HT1080 (cell line): ENCODE results near the gene CD300E. TPM values are rescaled to one million over a fixed set of nuclear protein-coding genes. Genes with fewer than 3 reads are reported as not detected.
"Not testable (repeated sequence)": the region's sequence is repeated elsewhere in the genome, so short reads cannot be mapped to it uniquely, and the experiment has no call there.

Source experiments
- DNase-seq: peaks from one replicate; pipeline ENCODE4 v3.0.0-alpha.2; 2015; ENCODE audit warnings: low read depth
- total RNA-seq: library from RNA; depleted of rRNA; stranded (reverse); fragments of >200 nt; shearing (Covaris generic); gene quantifications from 2 replicates; pipeline ENCODE4 v1.2.3, GENCODE V29; 2014

Gene CD300E
- total RNA-seq, 1 experiment from 2014 or later, result not detected

DNA sequence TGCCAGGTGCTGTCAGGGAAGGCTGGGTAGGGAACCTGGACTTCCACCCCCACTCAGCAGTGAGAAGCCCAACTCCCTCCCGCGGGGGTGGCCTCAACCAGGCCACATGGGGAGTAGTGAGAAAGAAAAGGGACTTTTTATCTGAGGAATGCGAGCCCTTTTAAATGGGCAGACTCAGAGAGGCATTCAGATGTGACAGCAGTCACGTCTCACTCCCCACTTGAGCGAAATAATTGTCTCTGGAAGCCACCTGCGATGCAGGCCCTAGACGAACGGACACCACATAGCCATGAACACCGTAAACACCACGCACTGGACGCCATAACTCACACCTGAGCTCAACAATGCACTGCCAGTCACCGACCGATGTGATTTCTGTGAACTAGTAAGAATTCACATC lies 11.9 kb upstream of the CD300E start:
- no peak for DNase-seq

DNA sequence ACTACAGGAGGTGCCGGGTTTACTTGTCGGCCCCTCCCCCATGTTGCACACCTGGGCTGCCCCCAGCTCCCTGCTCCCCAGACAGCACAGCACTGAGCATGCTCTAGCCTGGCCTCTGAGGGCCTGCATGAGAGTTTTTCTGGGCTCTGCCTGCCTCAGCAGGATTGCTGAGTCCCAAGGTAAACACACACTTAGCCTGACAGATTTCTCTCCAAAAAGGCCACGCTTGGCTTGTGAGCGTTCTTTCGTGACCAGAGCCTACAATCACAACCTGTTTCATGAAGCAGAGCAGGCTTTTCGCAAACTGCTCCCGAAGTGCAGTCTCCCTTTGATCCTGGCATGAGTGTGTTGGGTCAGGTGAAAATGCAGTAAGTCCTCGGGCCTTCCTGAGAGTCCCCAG lies 9.8 kb upstream of the CD300E start:
- DNase-seq, result no peak

DNA sequence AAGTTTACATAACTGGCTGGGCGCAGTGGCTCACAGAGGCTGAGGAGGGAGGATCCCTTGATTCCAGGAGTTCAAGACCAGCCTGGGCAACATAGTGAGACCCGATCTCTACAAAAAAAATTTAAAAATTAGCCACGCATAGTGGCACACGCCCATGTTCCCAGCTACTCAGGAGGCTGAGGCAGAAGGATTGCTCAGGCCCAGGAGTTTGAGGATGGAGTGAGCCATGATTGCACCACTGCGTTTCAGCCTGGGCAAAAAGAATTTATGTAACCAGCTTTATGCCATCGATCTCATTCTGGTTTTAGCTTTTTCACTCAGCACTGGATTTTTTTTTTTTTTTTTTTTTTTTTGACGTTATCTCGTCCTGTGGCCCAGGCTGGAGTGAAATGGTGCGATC lies 9.1 kb upstream of the CD300E start:
- DNase-seq, result no peak

DNA sequence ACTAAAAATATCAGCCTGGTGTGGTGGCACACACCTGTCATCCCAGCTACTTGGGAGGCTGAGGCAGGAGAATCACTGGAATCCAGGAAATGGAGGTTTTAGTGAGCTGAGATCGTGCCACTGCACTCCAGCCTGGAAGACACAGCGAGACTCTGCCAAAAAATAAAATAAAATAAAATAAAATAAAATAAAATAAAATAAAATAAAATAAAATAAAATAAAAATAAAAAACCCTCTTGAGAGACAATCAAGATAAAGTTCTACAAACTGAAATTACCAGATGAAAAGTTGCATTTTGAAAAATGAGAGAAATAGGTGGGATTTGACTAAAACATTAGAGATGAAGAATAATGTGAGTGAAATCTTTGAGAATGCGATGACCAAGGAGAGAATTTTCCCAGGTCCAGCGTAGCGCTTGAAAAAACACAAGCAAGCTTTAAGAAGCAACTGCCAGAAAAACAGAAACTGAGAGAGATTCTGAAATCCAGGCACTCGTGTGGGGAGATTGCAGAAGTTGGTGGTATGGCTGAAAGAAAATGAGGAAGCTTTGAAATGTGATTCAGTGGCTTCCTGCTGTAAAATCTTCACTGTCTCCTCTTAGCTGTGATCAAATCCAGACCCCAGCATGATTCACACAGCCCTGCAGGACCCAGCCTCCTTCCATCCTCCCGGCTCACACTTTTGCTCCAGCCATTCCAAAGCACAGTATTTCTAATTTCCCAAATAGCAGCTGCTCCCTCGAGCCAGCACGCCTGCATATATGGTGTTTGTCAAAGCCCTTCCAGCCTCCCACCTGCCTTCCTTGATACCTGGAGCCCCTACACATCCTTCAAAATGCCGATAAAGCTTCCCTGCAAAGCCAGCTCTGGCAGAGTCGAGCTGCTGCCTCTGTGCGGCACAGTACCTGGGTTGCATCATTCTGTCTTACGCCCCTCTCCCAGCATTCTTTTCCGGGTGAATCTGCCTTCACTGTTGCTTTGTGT lies 8.2 kb upstream of the CD300E start:
- peak; percentile 7 for DNase-seq

DNA sequence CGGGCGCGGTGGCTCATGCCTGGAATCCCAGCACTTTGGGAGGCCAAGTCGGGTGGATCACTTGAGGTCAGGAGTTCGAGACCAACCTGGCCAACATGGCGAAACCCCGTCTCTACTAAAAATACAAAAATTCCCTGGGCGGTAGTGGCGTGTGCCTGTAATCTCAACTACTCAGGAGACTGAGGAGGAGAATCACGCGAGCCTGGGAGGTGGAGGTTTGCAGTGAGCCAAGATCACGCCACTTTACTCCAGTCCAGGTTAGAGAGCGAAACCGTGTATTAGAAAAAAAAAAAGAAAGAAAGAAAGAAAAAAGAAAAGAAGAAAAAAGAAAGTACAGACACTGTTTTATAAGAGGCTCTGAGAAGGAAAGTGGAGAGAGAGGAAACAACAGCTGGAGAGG lies 6.7 kb upstream of the CD300E start:
- DNase-seq, result not testable (repeated sequence)

DNA sequence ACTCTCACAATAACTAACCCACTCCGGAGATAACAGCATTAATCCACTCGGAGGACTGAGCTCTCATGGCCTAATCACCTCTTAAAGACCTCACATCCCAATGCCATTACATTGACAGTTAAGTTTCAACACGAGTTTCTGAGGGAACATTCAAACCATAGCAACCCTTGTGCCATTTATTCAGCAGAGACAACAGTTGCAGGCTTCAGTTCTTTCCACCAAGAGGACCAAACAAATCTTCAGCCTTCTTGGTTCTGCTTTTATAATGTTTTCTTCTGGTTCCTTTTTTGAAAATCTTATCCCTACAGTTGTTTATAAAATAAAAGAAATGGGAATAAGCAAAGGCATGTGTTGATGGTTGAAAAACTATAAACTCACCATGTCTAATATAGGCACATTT lies 2.1 kb upstream of the CD300E start:
- no peak for DNase-seq

DNA sequence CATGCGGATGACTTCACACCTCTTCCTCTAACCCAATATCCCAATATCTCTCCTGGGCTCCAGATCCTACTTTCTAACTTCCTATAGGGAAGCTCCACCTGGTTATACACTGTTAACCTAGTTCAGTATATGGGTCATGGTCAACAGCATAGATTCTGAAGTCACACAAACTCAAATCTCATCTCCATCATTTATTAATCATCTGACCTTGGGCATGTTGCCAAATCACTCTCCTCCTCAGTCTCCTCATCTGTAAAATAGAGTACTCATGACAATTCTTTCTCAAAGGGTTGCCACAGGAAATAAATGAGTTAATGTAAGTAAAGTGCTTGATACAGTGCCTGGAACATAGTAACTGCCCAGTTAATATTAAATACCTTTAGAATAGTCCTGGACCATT lies 593 bp upstream of the CD300E start:
- no peak for DNase-seq

DNA sequence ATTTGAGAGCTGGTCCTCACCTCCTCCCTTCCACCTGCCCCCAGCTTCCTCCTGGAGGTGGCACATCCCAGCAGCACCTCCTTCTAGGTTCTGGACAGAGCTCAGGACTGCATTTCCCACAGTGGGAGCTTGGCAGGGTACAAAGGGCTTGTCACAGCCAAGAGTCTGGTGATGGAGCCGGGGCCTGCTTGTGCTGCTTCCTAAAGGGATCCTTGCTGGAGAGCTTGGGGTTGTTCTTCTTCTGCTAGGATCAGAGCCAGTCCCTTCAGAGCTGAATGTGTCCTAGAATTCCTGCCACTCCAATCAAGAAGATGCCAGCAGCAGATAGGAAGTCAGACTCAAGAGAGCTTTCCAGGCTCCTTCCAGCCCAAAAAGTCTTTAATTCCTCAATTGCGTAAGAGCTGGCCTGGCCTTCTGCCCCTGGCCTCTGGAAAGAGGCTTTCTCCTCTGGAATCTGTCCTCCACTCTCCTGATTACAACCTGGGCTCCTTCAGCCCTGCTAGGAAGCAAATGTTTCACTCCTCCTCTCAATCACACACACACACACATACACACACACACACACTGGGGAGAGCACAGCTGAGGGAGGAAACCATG lies 4.4 kb downstream of the CD300E start:
- no peak for DNase-seq

DNA sequence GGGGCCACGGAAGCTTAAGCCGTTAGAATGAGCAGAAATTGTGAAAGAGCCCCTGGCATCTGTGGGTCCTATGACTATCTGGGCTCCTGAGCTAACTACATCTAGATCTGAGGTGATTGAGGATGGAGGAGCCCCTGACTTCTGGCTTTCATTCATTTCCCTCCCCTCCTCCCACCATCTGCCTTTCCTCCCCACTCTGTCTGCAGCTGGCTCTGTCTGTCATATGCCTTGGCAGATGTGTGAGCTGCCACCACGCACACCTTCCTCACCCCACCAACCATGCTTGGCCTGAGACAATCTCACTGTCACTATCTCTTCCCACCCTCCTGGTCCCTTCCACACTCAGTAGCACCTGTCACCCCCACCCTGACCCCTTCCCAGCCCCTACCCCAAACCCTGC lies 5.1 kb downstream of the CD300E start:
- no peak for DNase-seq

DNA sequence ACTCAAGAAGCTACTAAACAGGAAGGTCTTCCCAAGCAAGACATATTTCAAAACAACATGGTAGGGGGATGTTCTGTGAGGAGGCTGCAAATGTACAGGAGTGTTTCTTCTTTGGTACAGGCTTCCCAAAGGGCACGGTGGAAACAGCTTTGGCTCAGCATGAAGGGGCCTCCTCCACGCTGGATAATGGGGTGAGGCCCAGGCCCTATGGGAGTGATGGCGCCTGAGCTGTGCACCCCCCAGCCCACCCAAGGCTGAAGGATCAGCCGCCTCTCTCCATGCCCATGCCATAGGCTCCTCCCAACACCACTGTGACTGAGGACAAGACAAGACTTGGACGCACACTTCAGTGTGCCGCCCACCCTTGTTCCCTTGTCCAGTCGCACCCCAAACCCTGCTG lies 6.8 kb downstream of the CD300E start:
- no peak for DNase-seq

DNA sequence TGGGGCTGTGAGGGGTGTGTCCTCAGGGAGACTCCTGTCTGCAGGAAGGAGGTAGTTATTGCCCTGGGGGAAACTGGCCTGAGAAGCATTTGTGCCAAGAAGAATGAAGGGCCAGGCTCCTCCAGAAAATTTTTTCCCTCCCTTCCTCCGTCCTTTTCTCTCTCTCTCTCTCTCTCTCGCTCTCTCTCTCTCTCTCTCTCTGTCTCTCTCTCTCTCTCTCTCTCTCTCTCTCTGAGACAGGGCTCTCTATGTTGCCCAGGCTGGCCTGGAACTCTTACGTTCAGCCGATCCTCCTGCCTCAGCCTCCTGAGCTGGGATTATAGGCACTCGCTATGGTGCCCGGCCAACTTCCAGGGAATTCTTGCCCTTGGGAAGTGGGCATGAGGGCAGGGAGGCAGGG lies 11.5 kb downstream of the CD300E start:
- no peak for DNase-seq

DNA sequence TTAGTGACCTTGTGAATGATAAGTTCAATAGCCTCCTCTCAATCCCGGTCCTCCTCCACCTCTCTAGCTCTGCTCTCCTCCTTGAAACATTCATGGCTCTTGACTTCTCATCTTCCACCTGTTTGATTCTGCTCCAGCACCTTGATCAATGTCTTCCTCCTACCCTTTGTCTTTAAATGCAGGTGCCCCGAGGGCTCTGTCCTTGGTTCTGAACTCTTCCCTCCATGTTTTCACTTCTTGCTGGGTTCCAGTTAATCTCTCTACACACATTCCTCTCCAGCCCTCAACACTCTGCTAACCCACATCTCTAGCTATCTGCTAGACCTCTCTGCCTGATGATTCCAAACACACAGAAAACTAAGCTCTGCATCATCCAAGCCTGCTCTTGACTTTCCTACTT lies 13.4 kb downstream of the CD300E start:
- no peak for DNase-seq

DNA sequence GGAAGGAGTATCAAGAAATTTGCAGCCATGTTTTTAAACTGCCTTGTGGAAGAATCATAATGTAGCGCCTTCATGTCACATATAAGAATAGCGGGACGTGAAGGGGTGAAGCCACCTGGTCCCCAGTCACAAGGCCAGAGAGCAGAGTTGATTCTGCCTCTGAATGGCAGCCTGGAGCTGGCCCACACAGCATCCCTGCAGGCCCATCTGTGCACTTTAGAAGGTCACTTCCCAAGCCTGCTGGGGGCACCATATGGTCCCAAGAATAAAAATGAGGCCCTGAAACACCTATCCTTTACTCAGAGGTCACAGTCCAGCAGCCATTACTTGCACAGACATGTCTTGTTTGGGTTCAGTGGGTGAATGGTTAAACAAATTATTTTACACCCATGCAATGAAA lies 15.0 kb downstream of the CD300E start:
- no peak for DNase-seq

DNA sequence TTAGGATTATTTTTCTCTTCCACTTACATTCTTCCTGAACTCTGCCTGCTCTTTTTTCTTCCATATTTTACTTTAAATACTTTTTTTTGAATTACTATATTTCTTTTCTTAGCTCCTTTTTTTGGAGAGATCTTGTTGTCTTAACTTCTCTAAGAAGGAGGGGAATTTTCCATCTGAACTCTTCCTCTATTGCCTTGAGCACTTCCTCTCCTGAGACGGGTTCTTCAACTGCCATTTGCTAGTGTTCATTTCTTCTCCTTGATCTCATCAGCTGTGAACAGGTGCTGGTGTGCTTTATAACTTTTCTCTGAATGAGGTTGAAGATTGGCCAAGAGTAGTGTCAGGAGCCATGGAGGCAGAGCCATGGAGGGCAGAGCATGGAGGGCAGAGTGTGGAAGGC lies 16.3 kb downstream of the CD300E start:
- DNase-seq, result no peak

DNA sequence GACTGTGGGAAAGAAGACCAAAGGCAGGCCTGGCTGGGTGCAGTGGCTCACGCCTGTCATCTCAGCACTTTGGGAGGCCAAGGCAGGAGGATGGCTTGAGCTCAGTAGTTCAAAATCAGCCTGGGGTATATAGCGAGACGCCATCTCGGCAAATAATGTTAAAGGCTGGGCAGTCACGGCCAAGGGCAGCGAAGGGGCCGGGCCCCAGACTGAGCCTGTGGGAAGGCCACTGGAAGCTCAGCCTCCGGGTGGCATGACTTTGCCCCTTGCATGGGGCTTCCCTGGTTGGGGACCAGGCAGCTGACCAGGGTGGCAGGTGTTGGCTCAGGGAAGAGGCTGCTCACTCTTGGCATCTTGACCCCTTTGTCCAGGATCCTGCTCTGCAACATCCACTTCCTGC lies 17.5 kb downstream of the CD300E start:
- no peak for DNase-seq

DNA sequence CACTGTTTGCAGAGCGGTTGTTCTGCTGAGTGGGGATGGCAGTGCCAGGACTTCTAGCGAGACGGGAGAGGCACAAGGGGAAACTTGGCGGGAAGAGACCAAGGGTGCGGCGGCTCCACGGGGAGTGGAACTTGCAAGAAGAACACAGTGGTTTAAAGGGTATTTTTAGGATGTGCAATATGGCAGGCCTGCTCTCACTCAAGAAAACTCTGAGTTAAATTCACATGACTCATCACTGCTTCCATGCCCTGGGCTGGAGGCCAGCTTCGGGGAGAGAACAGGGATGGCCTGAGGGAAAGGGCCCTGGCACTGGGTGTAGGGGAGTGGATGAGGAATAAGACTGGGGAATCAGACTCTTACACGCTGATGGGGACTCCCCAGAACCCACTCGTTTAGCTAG lies 18.2 kb downstream of the CD300E start:
- DNase-seq, result peak; percentile 51

DNA sequence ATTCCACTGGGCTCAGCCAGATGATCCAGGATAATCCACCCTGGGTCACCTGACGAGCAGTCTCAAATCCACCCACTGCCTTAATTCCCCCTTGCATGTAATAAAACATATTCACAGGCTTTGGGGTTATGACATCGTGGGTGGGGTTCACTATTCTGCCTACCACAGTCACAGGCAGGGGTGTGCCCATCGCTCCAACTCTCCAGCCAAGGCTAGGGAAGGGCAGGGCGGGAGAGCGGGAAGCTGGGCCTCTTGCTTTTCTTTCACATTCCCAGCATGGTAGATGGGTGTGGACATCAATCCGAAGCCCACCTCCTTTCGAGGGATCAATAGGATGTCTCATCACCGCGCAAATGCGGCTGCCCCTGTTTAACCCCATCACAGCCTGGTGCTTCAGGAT lies 18.8 kb downstream of the CD300E start:
- DNase-seq, result no peak

DNA sequence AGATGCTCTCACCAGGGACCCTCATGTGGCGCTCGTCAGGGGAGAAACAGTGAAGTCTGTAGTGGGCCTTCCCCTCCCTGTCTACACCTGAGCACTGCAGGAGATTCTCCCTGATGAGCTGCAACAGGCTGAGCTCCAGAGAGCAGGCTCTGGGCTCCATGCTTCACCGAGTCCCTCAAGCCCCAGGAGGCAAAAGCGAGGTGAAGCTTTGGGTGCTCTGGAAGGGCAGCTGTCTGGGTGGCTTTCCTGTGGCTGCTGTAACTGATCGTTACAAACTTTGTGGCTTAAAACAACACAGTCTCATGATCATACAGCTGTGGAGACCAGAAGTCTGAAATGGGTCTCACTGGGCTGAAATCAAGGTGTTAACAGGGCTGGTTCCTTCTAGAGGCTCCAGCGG lies 19.3 kb downstream of the CD300E start:
- no peak for DNase-seq

DNA sequence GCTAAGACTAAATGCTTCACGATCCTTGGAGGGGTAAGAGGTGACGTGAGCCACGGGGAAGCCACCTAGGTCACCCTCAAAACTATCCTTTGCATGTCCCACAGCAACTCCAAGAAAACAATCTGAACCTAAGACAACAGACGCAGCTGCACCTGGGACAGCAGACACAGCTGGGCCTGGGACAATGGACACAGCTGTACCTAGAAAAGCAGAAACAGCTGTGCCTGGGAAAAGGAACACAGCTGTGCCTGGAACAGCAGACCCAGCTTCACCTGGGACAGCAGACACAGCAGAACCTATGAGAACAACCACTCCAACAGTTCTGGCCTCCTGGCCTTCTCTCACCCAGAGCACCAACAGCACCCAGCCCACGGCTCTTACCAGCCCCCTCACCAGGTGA lies 19.8 kb downstream of the CD300E start:
- DNase-seq, result no peak

DNA sequence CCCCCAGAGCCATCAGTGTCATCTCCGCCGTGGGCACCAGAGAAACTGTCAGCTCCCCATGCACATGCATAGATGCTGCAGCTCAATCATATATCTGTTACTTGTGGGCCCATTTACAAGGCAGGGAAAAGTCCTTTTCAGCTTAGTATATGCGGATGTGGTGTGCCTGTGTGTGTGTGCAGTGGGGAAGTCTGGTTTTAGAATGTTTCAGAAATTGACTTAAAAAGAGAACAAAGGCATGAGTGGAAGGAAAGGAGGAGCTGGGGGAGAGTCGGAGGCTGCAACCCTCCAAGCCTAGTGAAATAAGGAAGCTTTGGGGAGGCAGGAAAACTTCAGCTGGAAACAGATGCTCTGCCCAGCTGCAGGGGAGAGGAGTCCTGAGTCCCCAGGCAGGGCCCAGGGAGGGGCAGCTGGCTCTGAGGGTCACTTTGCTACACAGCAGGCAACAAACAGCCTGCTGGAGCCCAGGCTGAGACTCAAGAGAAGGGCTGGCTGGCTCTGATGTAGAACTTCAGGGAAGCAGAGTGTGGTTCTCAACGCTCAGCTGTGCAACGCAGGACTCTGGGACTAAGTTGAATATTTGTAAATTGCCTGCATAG lies 20.4 kb downstream of the CD300E start:
- no peak for DNase-seq

DNA sequence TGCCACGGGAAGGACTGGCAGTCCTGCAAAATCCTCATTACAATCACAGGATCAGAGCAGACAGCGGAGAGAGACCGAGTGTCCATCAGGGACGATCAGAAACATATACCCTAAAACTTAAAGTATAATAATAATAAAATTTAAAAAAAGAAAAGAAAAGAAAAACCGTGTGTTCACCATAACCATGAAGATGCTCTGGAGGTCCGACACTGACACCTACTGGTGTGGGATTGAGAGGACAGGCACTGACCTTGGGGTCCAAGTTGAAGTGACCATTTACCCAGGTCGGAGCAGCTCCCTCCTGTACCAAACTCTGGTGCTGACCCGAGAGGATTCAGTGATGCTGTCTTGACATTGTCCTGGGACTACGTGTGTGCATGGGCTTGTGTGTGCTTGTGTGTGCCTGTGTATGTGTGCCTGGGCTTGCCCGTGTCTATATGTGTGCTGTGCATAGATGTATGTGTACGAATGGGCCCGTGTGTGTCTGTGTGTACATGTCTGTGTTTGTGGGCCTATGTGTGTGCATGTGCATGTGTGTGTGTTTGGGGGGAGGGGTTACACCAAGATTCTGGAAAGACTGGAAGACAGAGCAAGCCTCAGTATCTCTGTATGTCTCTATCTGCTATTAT lies 21.5 kb downstream of the CD300E start:
- DNase-seq, result peak; percentile 10

DNA sequence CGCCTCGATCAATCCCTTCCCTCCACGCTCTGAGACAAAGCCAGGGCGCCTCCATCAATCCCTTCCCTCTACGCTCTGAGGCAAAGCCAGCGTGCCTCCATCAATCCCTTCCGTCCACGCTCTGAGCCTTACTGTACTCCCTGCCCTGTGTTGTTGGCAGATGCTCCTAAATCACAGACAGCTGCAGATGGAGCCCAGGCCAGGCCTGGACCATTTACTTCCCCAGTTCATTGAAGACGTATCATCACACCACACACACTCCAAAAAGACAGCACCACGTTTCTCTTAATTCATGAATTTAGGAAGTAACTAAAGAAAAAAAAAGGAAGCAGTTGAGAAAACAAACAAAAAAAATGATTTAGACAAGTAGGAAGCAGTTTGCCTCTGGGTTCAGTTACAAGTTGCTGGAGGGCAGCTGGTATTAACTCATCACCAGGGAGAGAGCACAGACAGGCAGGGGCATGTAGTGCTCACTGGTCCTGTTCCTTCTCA lies 24.0 kb downstream of the CD300E start:
- DNase-seq, result no peak
